ENCODE results near the gene ARL15.
"Not testable (repeated sequence)": the region's sequence is repeated elsewhere in the genome, so short reads cannot be mapped to it uniquely, and the experiment has no call there.

ARL15 gene

DNA sequence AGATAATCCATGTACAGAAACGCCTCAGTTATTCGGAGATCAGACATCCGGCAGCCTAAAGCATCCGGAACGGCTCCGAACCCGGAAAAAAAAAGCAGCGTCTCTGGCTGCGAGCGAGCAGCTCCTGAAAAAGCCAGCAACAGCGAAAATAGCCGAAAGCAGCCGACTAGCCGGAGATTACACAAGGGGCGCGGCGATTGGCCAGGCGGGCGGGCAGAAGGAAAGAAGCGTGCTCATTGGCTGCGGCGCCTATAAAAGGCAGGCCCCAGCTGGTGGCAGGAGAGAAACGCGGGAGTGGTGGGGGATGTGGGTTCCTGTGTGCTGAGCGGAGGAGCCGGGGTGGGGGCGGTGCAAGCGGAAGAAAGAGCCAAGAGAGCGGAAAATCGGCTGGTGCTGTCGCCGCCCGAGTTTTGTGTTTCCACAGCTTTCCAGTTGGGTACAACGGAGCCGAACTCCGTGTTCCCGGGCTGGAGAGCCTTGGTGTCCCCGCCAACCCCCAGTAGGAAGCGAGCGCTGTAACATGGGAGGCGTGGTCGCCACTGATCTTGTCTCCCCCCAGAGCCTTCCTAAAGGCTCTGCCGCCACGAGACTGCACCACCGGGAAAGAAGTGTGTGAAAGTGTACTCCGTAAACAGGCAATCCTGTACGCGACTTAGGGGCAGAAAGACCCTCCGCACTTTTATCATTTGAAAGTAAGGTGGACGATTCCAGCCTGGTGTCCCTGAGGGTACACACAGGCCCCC is at the start of gene ARL15:
Gene ARL15 (minus strand): TSS at position 141 of the 743 bp plus-strand sequence.
- peak; percentile 89 for DNase-seq

DNA sequence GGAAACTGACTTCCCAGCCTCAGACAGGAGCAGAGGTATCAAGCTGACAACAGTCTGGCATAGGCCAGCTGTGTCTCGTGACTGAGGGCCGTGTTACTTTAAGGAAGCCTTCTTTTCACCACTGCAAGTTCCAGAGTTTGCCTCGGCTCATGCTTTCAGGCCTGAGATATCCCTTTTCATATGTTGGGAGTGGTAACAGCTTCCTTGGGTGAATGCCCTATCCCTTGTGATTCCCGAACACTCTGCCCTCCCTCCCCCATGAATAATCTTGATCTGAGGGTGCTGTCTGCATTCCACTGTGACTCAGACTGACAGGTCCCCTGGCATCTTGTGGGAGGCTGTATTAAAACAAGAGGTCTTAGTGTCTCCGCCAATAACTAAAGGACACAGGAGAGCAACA is 49.7 kb upstream of the ARL15 start:
- DNase-seq: peak; percentile 7

DNA sequence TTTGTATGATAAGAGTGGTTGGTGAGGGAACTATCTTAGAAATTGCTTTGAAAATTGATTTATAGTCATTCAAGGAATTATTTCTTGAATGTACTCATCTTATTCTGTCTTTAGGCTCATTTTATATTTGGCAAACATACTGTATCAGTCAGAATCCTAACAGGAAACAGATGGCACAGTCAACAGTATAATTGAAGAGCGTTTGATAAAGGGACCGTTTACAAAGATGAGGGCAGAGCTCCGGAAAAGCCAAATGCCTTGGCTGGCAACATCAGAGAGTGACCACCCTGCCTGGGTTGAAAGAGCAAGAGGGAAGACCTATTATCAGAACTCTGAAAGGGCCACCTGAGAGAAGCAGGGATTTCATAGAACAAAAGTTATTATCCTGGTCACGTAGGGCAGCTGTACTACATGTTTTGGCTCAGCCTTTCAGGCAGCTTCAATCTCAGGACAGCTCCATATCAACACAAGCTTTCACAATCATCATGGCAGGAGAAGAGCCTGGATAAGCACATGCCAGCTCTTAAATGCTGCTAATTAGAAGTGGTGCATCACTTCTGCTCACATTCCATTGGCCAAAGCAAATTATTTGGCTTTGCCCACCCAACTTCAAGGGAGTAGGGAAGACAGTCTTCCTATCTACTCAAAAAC is 47.2 kb upstream of the ARL15 start:
- no peak for DNase-seq

DNA sequence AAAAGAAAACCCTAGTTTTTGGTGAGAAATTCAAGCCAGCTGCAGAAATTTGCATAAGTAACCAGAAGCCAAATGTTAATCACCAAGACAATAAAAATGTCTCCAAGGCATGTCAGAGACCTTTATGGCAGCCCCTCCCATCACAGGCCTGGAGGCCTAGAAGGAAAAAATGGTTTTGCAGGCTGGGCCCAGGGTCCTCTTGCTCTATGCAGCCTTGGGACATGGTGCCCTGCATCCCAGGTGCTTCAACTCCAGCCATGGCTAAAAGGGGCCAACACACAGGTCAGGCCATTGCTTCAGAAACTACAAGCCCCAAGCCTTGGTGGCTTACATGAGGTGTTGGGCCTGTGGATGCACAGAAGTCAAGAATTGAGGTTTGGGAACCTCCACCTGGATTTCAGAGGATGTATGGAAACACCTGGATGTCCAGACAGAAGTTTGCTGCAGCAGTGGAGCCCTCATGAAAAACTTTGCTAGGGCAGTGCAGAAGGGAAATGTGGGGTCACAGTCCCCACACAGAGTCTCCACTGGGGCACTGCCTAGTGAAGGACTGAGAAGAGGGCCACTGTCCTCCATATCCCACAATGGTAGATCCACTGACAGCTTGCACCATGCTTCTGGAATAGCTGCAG is 43.7 kb upstream of the ARL15 start:
- DNase-seq: not testable (repeated sequence)

DNA sequence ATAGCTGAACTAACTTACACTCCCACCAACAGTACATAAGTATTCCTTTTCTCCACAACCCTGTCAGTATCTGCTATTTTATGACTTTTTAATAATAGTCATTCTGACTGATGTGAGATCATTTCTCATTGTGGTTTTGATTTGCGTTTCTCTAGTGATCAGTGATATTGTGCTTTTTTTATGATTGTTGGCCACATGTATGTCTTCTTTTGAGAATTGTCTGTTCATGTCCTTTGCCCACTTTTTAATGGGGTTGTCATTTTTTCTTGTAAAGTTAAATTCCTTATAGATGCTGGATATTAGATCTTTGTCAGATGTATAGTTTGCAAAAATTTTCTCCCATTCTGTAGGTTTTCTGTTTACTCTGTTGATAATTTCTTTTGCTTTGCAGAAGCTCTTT is 42.2 kb upstream of the ARL15 start:
- not testable (repeated sequence) for DNase-seq

DNA sequence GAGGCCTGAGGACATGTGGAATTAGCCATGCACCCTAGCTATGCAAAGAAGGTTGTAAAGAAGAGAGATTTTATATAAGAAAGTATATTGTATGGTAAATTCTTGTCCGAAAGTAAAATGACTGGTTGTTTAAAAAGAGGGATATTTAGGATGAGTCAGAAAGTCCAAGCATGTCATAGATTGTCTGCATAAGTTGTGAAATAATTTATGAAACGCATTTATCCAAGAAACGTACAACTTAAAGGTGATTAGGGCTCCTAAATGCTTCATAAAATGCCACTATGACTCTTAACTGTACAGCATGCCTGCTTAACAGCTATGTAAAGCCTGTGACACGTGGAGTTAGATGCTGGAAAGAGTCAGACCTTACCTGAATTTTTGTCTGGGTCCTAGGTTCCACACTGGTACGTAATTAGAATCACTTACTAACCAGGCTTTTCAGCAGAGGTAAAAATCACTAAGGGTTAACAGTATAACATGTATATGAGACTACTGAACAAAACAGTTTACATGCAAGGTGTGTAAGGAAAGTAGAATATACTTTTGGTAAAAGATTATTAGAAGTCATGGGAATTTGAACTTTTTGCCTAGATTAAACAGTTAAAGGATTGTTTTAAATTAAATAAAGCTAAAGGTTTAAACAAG is 37.0 kb upstream of the ARL15 start:
- no peak for DNase-seq

DNA sequence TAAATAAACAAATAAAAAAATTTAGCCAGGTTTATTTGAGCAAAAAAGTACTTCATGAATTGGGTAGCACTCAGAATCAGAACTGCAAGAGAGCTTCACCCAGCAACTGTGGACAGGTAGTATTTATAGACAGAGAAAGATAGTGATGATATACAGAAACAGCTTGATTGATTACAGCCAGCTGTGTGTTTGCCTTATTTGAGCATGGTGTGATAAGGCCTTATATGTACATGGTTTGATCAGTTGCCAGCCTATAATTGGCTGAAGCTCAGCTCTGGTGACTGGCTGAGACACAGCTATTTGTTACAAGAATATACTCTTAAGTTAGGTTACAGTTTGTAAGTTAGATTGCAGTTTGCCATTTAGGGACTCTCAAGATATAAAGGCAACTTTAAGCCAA is 34.3 kb upstream of the ARL15 start:
- no peak for DNase-seq

DNA sequence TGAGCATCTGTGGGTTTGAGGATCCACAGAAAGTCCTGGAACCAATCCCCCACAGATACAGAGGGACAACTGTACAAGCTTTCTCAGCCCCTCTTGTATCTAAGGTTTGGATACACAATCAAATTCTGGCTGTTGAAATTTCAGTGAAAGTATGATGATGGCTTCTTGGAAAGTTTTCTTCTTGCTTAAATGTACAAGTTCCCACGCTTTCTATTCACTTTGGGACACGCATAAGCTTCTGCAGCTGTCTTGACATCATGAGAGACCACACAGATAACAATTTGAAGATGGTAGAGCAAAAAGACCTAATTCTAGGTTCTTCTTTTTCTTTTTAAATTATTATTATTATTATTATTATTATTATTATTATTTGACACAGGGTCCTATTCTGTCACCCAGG is 31.6 kb upstream of the ARL15 start:
- no peak for DNase-seq

DNA sequence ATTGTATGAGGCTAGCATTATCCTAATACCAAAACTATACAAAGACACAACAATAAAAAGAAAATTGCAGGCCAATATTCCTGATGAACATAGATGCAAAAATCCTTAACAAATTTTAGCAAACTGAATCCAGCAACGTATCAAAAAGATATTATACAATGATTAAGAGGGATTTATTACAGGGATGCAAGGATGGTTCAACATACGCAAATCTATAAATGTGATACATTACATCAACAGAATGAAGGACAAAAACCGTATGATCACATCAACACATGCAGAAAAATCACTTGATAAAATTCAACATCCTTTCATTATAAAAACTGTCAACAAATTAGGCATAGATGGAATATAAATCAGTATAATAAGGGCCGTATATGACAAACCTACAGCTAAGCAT is 27.1 kb upstream of the ARL15 start:
- DNase-seq: no peak

DNA sequence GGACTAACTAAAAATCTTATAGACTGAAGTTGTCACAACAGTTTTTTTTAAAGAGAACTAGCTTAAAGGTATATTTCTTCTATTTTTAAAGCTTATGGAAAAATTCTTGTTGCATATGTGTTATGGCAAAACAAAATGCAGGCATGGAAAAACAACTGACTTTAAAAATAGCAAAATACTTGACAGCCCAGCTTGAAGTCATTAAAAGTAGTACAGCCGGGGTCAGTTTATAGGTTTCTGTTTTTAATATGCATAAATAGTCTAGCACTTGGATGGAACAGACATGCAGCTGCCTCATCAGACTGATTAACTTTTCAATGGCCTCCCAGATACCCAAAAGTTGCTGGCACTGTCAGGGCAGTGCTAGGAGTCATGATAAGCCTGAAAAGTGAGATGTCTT is 22.3 kb upstream of the ARL15 start:
- DNase-seq: no peak

DNA sequence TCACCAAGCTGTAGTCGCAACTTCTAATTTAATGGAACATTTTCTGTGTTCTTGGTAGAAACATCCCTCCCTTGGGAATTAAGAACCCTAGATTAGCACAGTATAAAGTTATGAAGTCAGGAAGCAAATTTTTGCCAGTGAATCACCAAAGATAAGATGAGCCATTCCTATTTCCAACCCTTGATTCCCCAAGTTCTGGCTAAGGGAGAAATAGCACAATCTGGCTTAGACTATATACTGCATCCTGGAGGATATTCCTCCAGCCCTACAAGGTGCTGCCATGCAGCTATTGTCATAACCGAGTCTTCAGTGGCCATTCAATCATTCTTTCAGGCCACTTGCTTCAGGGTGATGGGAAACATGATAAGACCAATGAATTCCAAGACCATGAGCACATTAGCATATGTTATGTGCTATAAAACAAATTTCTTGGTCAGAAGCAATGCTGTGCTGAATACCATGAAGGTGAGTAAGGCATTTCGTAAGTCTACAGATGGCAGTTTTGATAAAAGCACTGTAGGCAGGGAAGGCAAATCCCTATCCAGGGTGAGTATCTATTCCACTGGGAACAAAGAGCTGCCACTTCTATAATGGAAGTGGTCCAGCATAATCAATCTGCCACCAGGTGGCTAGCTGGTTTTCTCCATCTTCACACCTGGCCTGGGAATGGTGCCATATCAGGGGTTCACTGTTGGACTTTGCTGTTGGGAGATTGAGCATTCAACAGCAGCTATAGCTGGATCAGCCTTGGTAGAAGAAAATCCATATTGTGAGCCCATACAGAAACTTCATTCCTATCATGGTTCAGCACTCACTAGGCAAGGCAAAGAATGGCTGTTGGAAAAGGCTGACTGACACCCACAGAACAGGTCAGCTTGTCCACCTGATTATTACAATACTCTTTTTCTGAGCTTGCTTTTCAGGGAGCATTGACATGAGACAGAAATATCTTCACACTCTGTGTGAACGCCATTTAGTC is 19.6 kb upstream of the ARL15 start:
- no peak for DNase-seq

DNA sequence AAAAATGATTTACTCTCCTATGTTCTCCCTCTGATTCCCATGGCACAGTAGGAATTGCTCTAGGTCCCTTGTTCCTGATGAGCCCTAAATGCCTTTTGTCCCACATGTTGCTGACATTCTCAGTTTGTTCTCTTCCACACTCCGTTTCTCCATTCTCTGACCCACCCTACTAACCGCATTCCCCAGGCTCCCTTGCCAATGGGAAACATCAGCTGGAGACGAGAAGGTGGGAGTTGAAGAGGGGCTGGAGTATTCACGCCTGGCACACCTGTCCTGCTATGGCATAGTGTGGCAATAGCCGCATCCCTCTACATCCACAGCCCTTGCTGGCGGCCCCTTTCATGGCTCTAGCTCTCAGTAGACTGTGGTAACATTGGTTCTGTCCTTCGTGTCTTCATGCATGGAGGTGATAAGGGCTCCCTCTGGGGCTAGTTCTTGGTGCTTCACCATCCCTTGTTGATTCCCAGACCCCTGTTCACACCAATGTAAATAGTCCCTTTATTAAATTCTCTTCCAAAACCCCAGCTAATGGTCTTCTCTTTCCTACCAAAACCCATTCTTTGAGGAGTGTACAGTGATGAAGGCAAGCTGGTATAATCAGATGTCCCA is 16.4 kb upstream of the ARL15 start:
- no peak for DNase-seq

DNA sequence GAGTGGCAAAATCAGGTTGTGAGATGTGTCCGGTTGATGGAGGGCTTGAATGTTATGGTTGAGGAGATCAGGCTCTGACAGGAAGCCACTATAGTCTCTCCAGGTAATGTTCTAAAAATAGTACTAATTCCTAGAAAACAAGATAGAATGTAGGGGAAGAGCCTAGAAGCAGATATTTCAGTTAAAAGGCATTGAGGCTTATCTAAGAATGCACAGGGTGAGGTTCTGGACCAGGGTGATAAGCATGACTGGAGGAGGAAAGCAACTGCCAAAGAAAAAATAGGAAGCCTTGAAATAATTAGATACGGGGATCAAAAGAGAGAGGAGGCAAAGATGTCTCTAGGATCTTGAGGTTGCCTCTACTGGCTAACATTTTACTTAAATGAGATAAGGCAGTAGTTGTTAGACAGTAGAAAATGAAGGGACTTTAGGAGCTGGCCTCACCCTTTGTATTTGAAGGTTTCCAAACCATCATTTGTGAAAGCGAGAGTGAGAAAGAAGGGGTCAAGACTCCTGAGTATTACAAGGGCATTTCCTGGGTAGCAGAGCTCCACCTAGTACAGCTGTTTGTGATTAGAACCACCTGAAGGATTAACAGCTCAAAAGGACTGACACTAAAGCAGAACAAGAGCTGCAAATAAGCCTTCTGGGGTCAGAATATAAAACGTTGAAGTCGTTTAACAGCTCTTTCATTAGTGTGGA is 15.4 kb upstream of the ARL15 start:
- no peak for DNase-seq

DNA sequence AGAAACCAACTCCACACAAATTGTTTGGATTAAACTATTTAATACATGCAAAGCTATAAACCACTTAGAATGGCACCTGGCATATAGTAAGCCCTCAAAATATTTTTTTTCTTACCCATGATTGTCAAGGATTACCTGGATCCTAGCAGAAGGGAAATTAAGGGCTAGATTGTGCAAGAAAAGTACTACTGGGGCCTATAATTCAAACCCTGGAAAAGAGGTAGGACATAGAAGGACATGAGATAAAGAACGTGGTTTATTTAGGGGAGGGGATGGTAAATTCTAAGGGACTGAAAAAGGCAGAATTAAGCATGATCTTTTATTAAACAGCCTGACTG is 14.9 kb upstream of the ARL15 start:
- no peak for DNase-seq

DNA sequence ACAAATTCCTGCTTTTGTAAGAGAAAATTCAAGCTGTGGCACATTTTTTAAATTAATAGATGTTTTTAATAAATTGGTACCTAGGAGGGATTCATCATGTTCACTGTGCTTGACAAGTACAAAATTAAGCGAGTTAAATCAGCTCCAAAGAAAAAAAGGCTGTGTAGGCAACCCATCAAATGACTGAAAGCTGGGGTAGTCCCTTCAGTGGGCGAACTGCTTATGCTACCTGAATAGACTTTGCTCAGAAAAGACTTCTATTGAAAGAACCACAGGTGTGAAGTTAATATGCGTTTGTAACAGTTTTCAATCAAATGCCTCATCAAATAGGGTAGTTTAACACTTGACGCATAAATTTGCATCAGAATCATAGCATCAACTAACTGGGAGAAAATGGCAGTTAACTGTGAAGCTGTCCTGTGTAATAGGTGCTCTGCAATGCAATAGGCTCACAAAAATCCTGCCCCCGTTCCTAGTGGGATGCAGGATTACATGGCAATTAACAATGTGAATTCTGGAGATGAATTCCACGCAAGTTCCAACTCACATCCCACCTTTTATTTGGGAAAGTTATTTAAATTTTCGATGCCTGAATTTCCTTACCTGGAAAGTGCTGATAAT is 14.4 kb upstream of the ARL15 start:
- DNase-seq: no peak

DNA sequence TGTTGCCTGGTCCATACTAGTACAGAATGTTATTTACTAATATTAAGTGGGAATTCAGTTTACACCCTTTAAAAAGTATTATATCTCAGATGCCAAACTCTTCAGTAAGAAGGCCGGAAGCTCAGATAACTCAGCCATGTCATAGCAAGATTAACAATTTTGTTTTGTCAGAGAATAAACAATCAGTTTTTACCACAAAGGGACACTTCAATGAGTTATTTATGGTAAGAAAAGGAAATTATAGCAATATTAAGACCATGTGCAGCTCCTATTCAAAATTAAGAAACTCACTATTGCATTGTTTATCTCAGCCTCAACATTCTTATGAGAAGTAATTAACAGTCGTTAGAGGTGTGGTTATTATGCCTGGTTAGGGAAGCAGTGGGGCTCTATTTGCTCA is 13.1 kb upstream of the ARL15 start:
- no peak for DNase-seq

DNA sequence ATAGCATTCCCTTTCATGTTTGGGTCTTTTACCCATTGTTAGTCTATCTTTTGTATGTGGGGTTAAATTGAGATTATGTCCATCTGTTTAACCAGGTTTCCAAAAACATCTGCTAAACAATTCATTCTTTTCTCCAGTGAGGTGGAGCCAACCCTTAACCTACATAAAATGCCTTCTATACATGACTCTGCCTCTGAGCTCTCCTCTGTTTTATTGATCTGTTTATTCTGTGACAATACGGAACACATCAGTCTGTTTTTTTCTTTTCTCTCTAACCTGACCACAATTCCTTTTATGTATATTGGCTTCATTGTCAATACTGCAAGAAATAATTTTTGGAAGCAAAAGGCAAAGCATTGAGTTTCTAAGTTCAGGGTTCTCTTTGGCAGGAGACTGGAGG is 9.9 kb upstream of the ARL15 start:
- DNase-seq: no peak

DNA sequence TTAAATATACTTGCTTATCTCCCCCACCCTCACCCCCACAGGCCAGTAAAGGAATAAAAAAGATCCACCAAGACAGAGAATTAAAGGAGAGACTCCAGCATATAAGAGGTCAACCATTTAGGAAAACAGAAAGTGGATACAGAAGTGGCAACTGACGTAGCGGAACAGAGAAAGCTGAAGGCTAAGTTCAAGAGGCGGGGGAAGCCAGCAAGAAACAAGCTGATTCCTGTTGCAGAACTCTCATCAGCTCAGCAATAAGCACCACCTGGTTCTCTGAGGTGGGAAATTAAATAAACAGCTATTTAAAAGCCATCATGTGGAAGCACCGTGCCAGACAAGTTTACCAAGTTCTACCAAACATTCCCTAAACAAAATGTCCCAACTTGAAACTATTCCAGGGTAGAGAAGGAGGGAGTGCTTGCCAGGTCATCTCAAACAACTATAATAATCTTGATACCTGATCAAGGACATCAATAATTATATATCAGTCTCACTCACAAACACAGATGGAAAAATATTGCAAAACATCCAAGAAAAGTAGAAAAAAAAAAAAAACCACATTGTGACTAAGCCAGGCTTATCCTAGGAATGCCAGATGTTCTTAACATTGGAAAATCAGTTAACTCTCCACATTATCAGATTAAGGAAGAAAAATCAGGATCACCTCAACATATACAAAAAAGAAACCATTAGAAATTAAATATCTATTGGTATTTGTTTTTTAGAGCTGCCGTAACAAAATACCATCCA is 7.3 kb upstream of the ARL15 start:
- no peak for DNase-seq

DNA sequence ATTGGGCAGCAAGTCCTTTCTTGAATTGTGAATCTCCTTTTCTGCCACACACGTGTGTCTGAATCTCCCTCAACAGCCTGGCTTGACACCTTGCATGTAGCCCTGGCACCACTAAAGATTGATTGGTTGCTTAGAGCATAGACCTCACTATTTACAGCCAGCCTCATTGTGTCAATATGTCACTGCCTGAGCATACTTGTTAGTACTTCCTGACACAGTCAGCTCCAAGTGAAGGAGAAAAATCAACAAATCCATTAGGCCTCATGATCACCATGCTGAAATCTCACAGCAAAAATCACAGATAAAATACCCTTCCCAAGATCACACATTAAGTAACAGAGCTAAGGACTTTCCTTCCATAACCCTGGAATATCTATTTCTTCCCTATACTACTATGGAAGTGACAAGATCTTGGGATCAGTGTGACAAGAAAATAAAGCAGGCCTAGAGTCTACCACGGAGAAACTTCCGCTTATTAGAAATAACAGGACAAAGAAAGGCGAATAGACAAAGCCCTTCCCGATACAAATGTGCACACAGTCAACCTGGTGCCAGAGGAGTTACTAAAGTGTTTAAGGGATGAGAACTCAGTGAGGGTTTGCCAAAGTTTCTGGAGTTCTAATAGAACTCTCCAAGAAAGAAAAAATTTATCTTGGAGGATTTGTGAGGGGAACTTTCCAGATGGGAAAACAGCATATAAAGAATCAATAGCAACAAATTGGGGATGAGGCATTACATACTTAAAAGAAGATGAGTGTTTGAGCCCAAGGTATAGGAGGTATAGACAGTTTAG is 5.6 kb upstream of the ARL15 start:
- no peak for DNase-seq
